ENCODE measurements around the gene LRPAP1. TPM values are rescaled to one million over a fixed set of nuclear protein-coding genes. Genes with fewer than 3 reads are reported as not detected.

Gene LRPAP1
- total and polyA plus RNA-seq, 2 experiments from 2014 or later, result 63.0 to 82.5 TPM

GRCh38 chr4:3476936-3477749, 55.1 kb downstream of the LRPAP1 start:
- Histone ChIP-seq H3K9me2 (ENCODE audit: insufficient read depth) (no peaks in the 10 kb centered on the region), H3K36me3 (ENCODE audit: insufficient read depth) (no peaks in the 10 kb centered on the region), H2AFZ (no peak overlapping the region), H3K27me3 (ENCODE audit: insufficient read depth) (peaks cover 46% of the 10 kb centered on the region), H3K4me1 (ENCODE audit: insufficient read depth) (peaks cover 18% of the 10 kb centered on the region), H3K79me2 (replicated peaks; ENCODE audit: insufficient read depth) (no peaks in the 10 kb centered on the region), H3K4me2 (no peak overlapping the region), H3K27ac (ENCODE audit: low read depth) (no peak overlapping the region), H4K20me1 (replicated peaks; ENCODE audit: insufficient read depth) (no peaks in the 10 kb centered on the region; the same call in 1 of the 2 replicates), H3F3A (replicated peaks; ENCODE audit: low read depth) (peaks cover 4% of the 10 kb centered on the region; the same call in 1 of the 2 replicates), H3K4me3 (no peak overlapping the region)
- ATAC-seq (no peak), DNase-seq (ENCODE audit: low spot score) (no peak)
- H3K27ac Mint-ChIP-seq, result no peak overlapping the region
- no peaks in the 10 kb centered on the region for H3K9me3 Mint-ChIP-seq
- TF ChIP-seq CREB1 (CRISPR knock-in tag; IDR thresholded peaks at IDR 0.05; ENCODE audit: low read depth), result no peak
- TF ChIP-seq STAT1 (IDR thresholded peaks at IDR 0.05; ENCODE audit: unreplicated experiment), result no peak
- TF ChIP-seq, protein P1, sequence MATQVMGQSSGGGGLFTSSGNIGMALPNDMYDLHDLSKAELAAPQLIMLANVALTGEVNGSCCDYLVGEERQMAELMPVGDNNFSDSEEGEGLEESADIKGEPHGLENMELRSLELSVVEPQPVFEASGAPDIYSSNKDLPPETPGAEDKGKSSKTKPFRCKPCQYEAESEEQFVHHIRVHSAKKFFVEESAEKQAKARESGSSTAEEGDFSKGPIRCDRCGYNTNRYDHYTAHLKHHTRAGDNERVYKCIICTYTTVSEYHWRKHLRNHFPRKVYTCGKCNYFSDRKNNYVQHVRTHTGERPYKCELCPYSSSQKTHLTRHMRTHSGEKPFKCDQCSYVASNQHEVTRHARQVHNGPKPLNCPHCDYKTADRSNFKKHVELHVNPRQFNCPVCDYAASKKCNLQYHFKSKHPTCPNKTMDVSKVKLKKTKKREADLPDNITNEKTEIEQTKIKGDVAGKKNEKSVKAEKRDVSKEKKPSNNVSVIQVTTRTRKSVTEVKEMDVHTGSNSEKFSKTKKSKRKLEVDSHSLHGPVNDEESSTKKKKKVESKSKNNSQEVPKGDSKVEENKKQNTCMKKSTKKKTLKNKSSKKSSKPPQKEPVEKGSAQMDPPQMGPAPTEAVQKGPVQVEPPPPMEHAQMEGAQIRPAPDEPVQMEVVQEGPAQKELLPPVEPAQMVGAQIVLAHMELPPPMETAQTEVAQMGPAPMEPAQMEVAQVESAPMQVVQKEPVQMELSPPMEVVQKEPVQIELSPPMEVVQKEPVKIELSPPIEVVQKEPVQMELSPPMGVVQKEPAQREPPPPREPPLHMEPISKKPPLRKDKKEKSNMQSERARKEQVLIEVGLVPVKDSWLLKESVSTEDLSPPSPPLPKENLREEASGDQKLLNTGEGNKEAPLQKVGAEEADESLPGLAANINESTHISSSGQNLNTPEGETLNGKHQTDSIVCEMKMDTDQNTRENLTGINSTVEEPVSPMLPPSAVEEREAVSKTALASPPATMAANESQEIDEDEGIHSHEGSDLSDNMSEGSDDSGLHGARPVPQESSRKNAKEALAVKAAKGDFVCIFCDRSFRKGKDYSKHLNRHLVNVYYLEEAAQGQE (IDR thresholded peaks at IDR 0.05; ENCODE audit: unreplicated experiment), result no peak
- TF ChIP-seq ZNF114 (CRISPR knock-in tag; IDR thresholded peaks at IDR 0.05), result no peak
- no peak for TF ChIP-seq EZH2 (IDR thresholded peaks at IDR 0.05; ENCODE audit: low read depth, unreplicated experiment)
- TF ChIP-seq JUNB (IDR thresholded peaks at IDR 0.05; ENCODE audit: unreplicated experiment), result no peak
- TF ChIP-seq EZH2phosphoT487 (IDR thresholded peaks at IDR 0.05; ENCODE audit: unreplicated experiment), result no peak
- TF ChIP-seq NANOG (IDR thresholded peaks at IDR 0.05; ENCODE audit: borderline replicate concordance), result no peak
- no peak for TF ChIP-seq ETS1 (IDR thresholded peaks at IDR 0.05)
- TF ChIP-seq POLR2AphosphoS5 (IDR thresholded peaks at IDR 0.05; ENCODE audit: low read depth), result no peak
- TF ChIP-seq ZNF331 (CRISPR knock-in tag; IDR thresholded peaks at IDR 0.05; ENCODE audit: low read depth), result no peak
- TF ChIP-seq CTCF (conservative IDR thresholded peaks at IDR 0.05; ENCODE audit: low read depth in 2 of 2), result no peak
- TF ChIP-seq ZNF462 (CRISPR knock-in tag; IDR thresholded peaks at IDR 0.05), result no peak
- H3K36me3 Mint-ChIP-seq (ENCODE audit: low read depth), result no peaks in the 10 kb centered on the region
- peaks cover 17% of the 10 kb centered on the region for H3K4me1 Mint-ChIP-seq
- peaks cover 63% of the 10 kb centered on the region for H3K27me3 Mint-ChIP-seq (ENCODE audit: insufficient read depth, low read depth, poor library complexity)
- no peak overlapping the region for H3K4me3 Mint-ChIP-seq
